ENCODE results near the gene MRPS34. TPM values are rescaled to one million over a fixed set of nuclear protein-coding genes. Genes with fewer than 3 reads are reported as not detected.

The MRPS34 gene
- polyA plus RNA-seq, 1 donor (not counting 4 experiments of a cell fraction or from before 2014, with no cell fraction given): 74.3 TPM

GRCh38 chr16:1727651-1728624 is 45.0 kb downstream of the MRPS34 start:
- dilution Hi-C loops (cut with MboI; ENCODE audit: extremely low pct_ligation_motif_present, low sequenced_read_pairs): no loop called here
- TF ChIP-seq, protein P1, sequence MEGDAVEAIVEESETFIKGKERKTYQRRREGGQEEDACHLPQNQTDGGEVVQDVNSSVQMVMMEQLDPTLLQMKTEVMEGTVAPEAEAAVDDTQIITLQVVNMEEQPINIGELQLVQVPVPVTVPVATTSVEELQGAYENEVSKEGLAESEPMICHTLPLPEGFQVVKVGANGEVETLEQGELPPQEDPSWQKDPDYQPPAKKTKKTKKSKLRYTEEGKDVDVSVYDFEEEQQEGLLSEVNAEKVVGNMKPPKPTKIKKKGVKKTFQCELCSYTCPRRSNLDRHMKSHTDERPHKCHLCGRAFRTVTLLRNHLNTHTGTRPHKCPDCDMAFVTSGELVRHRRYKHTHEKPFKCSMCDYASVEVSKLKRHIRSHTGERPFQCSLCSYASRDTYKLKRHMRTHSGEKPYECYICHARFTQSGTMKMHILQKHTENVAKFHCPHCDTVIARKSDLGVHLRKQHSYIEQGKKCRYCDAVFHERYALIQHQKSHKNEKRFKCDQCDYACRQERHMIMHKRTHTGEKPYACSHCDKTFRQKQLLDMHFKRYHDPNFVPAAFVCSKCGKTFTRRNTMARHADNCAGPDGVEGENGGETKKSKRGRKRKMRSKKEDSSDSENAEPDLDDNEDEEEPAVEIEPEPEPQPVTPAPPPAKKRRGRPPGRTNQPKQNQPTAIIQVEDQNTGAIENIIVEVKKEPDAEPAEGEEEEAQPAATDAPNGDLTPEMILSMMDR (optimal IDR thresholded peaks at IDR 0.05 in 1 of 3, IDR thresholded peaks at IDR 0.05 in 1 of 3, conservative IDR thresholded peaks at IDR 0.05 in 1 of 3; ENCODE audit: extremely low read depth in 1 of 3, insufficient read depth in 2 of 3, low read length in 3 of 3): no peak
- no peaks in the 10 kb centered on the region for H3K9me1 ChIP-seq (ENCODE audit: control insufficient read depth, extremely low read depth, insufficient read depth, low read length)
- no peak overlapping the region for H2AFZ ChIP-seq (ENCODE audit: control insufficient read depth, low read length)
- peaks cover 2% of the 10 kb centered on the region for H4K20me1 ChIP-seq (ENCODE audit: control insufficient read depth, extremely low read depth, insufficient read depth, low read length)
- no peak overlapping the region for H3K9ac ChIP-seq (ENCODE audit: control insufficient read depth, extremely low read depth, insufficient read depth, low read length)
- no peak overlapping the region for H3K27ac ChIP-seq (ENCODE audit: control insufficient read depth, insufficient read depth, low read length)
- H3K79me2 ChIP-seq (ENCODE audit: control insufficient read depth, insufficient read depth, low read length): peaks cover 6% of the 10 kb centered on the region
- H3K27me3 ChIP-seq (ENCODE audit: control insufficient read depth, extremely low read depth, insufficient read depth, low read length): no peaks in the 10 kb centered on the region
- H3K9me3 ChIP-seq (ENCODE audit: control insufficient read depth, low read depth, low read length): no peaks in the 10 kb centered on the region
- no peak overlapping the region for H3K4me3 ChIP-seq (ENCODE audit: control insufficient read depth in 2 of 3, extremely low read depth in 1 of 3, insufficient read depth in 2 of 3, low read depth in 1 of 3, low read length in 3 of 3)
- H3K4me1 ChIP-seq (ENCODE audit: control insufficient read depth, extremely low read depth, insufficient read depth, low read length): peaks cover 8% of the 10 kb centered on the region
- DNase-seq (ENCODE audit: low read depth, low spot score): no peak
- no peak overlapping the region for H3K4me2 ChIP-seq (ENCODE audit: control insufficient read depth, extremely low read depth, insufficient read depth, low read depth, low read length)
- FAIRE-seq: no peak
- H3K36me3 ChIP-seq (ENCODE audit: control insufficient read depth in 2 of 2, extremely low read depth in 1 of 2, insufficient read depth in 2 of 2, low read length in 2 of 2): peaks cover 5 to 19% of the 10 kb centered on the region in 2 experiments

DNA sequence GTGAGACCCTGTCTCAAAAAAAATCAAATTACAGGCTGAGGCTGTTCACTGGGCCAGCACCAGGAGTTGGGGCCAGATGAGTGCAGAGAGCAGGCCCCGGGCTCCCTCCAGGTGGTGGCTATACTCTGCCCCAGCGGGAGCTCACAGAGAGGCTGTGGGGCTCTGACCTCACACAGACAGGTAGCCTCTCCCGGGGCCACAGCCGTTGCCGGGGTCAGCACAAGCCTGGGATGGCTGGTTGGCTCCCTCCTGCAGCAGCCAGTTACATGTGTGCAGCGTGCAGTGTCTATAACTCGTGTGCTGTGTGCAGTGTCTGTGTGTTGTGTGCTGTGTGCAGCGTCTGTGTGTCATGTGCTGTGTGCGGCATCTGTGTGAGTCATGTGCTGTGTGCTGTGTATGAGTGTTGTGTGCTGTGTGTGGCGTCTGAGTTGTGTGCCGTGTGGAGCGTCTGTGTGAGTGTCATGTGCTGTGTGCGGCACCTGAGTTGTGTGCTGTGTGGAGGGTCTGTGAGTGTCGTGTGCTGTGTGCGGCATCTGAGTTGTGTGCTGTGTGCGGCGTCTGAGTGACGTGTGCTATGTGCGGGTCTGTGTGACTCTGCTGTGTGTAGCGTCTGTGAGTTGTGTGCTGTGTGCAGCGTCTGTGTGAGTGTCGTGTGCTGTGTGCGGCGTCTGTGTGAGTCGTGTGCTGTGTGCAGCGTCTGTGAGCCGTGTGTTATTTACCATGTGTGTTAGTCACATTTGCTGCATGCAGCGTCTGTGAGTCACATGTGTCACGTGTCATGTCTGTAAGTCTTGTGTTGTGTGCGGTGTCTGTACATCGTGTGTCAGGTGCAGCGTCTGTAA is 46.1 kb downstream of the MRPS34 start:
- Histone ChIP-seq H3K27ac (ENCODE audit: control insufficient read depth, insufficient read depth, low read length) (no peak overlapping the region), H3K4me1 (ENCODE audit: control insufficient read depth, extremely low read depth, insufficient read depth, low read length) (peaks cover 15% of the 10 kb centered on the region), H3K79me2 (ENCODE audit: control insufficient read depth, insufficient read depth, low read length) (peaks cover 6% of the 10 kb centered on the region), H3K9ac (ENCODE audit: control insufficient read depth, extremely low read depth, insufficient read depth, low read length) (no peak overlapping the region), H3K9me1 (ENCODE audit: control insufficient read depth, extremely low read depth, insufficient read depth, low read length) (no peaks in the 10 kb centered on the region), H3K27me3 (ENCODE audit: control insufficient read depth, extremely low read depth, insufficient read depth, low read length) (no peaks in the 10 kb centered on the region), H3K36me3 (ENCODE audit: control insufficient read depth in 2 of 2, extremely low read depth in 1 of 2, insufficient read depth in 2 of 2, low read length in 2 of 2) (peaks cover 5 to 19% of the 10 kb centered on the region in 2 experiments), H3K9me3 (ENCODE audit: control insufficient read depth, low read depth, low read length) (no peaks in the 10 kb centered on the region), H3K4me3 (ENCODE audit: control insufficient read depth in 2 of 3, extremely low read depth in 1 of 3, insufficient read depth in 2 of 3, low read depth in 1 of 3, low read length in 3 of 3) (no peak overlapping the region), H2AFZ (ENCODE audit: control insufficient read depth, low read length) (no peak overlapping the region), H3K4me2 (ENCODE audit: control insufficient read depth, extremely low read depth, insufficient read depth, low read depth, low read length) (no peak overlapping the region), H4K20me1 (ENCODE audit: control insufficient read depth, extremely low read depth, insufficient read depth, low read length) (peaks cover 2% of the 10 kb centered on the region)
- TF ChIP-seq, protein P1 (optimal IDR thresholded peaks at IDR 0.05 in 1 of 3, IDR thresholded peaks at IDR 0.05 in 1 of 3, conservative IDR thresholded peaks at IDR 0.05 in 1 of 3; ENCODE audit: extremely low read depth in 1 of 3, insufficient read depth in 2 of 3, low read length in 3 of 3): no peak
- TF ChIP-seq EZH2 (IDR thresholded peaks at IDR 0.05; ENCODE audit: low read length): no peak
- FAIRE-seq (no peak), DNase-seq (ENCODE audit: low read depth, low spot score) (no peak)
- dilution Hi-C loops (cut with MboI; ENCODE audit: extremely low pct_ligation_motif_present, low sequenced_read_pairs): no loop called here

All from keratinocyte (primary cell).